Skeletal muscle tissue (tissue), 4 donors: ENCODE measurements around the gene SARNP. TPM values are rescaled to one million over a fixed set of nuclear protein-coding genes. Genes with fewer than 3 reads are reported as not detected.

ENCODE experiments used
- H3K27ac ChIP-seq: one replicate; pipeline ENCODE4 v1.7.0; 2013; ENCODE audit warnings: mild to moderate bottlenecking, low read depth, low read length, inconsistent platforms
- H3K27me3 ChIP-seq, 3 donors: one replicate each; pipeline ENCODE4 v1.7.0; 2013; ENCODE audit warnings: low read length in 3 of 3; ENCODE audit not compliant: control insufficient read depth in 3 of 3, insufficient read depth in 3 of 3
- H3K36me3 ChIP-seq, 3 donors: one replicate each; pipeline ENCODE4 v1.7.0; 2013; ENCODE audit warnings: low read length in 3 of 3; ENCODE audit not compliant: control insufficient read depth in 3 of 3, insufficient read depth in 3 of 3
- H3K4me1 ChIP-seq, 3 donors: one replicate each; pipeline ENCODE4 v1.7.0; 2013; ENCODE audit warnings: low read length in 3 of 3, mild to moderate bottlenecking in 3 of 3; ENCODE audit not compliant: control insufficient read depth in 3 of 3, insufficient read depth in 3 of 3
- H3K4me3 ChIP-seq, 3 donors: one replicate each; pipeline ENCODE4 v1.7.0; 2013; ENCODE audit warnings: low read length in 3 of 3
- H3K9ac ChIP-seq, 3 donors: one replicate each; pipeline ENCODE4 v1.7.0; 2013; ENCODE audit warnings: low read length in 3 of 3, mild to moderate bottlenecking in 3 of 3, moderate library complexity in 2 of 3, low read depth in 1 of 3
- H3K9me3 ChIP-seq, 3 donors: one replicate each; pipeline ENCODE4 v1.7.0; 2013; ENCODE audit warnings: low read length in 3 of 3; ENCODE audit not compliant: control insufficient read depth in 3 of 3
- total RNA-seq: library from RNA; depleted of rRNA; stranded (reverse); fragments of >200 nt; gene quantifications from one replicate; pipeline ENCODE4 v1.2.3, GENCODE V29; 2014
- donor health status: Osteomylitis.

Gene SARNP
- total RNA-seq, 1 donor from 2014 or later = 71.5 TPM

DNA sequence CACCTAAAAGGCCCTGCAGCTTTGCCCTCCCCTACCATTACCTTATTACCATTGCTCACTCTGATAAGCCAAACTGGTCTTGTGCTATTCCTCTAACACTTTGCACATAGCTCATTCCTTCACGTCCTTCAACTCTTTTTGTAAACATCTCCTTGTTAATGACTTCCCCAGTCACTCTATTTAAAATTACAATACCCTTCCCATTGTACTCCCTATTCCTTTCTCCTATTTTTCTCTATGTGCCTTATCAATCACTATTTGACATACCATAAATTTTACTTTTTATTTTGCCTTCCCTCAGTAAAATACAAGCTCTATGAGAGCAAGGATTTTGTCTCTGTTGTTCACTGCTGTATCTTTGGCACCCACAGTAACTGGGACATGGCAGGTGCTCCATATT, 5.4 kb downstream of the SARNP start:
- H3K4me1 ChIP-seq = peaks cover 13 to 18% (median 13%) of the 10 kb centered on the region in 3 donors
- no peaks in the 10 kb centered on the region for H3K9me3 ChIP-seq
- H3K4me3 ChIP-seq = no peak overlapping the region
- H3K27ac ChIP-seq = no peak overlapping the region
- H3K36me3 ChIP-seq = peaks cover 7 to 16% (median 15%) of the 10 kb centered on the region in 3 donors
- no peak overlapping the region for H3K9ac ChIP-seq
- H3K27me3 ChIP-seq = no peaks in the 10 kb centered on the region

GRCh38 chr12:55809274-55809673, 8.2 kb downstream of the SARNP start:
- H3K27ac ChIP-seq = no peak overlapping the region
- no peak overlapping the region for H3K9ac ChIP-seq
- H3K4me3 ChIP-seq = no peak overlapping the region
- peaks cover 7 to 20% (median 9%) of the 10 kb centered on the region in 3 donors for H3K36me3 ChIP-seq
- H3K9me3 ChIP-seq = no peaks in the 10 kb centered on the region
- peaks cover 0 to 5% (median 2%) of the 10 kb centered on the region in 3 donors for H3K4me1 ChIP-seq
- H3K27me3 ChIP-seq = no peaks in the 10 kb centered on the region

- Histone ChIP-seq H3K4me3 (no peak overlapping the region), H3K9ac (no peak overlapping the region), H3K4me1 (peaks cover 0 to 1% (median 0%) of the 10 kb centered on the region in 3 donors), H3K9me3 (no peaks in the 10 kb centered on the region), H3K27me3 (no peaks in the 10 kb centered on the region), H3K27ac (no peak overlapping the region), H3K36me3 (peaks cover 9 to 30% (median 15%) of the 10 kb centered on the region in 3 donors)
Observed at GRCh38 chr12:55806982-55807381, 10.5 kb downstream of the SARNP start.

- Histone ChIP-seq H3K9ac (no peak overlapping the region), H3K4me3 (no peak overlapping the region), H3K9me3 (no peaks in the 10 kb centered on the region), H3K27me3 (no peaks in the 10 kb centered on the region), H3K27ac (no peak overlapping the region), H3K4me1 (no peaks in the 10 kb centered on the region), H3K36me3 (peaks cover 21 to 57% (median 40%) of the 10 kb centered on the region in 3 donors)
Observed at GRCh38 chr12:55797550-55797949, 20.0 kb downstream of the SARNP start.

GRCh38 chr12:55797068-55797467, 20.5 kb downstream of the SARNP start:
- Histone ChIP-seq H3K4me3 (no peak overlapping the region), H3K27me3 (no peaks in the 10 kb centered on the region), H3K4me1 (no peaks in the 10 kb centered on the region), H3K27ac (no peak overlapping the region), H3K36me3 (peaks cover 21 to 57% (median 38%) of the 10 kb centered on the region in 3 donors), H3K9me3 (no peaks in the 10 kb centered on the region), H3K9ac (no peak overlapping the region)

DNA sequence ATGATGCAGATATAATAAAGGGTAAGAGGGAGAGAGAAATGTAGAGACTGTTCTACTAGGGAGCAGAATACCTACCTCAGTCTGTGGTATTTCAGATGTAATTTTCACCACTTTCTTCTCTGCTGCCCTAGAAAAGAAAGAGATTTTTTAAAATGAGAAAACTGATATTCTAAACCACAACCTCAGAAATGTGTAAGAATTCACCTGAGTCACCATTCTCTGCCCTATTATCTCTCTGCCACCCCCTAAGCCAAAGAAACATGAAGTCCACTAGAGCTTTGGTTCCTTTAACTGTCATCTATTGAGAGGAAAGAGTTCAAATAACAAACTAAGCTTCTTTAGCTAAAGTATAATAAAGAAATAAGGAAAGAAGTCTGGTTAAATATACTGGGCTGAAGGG, 21.6 kb downstream of the SARNP start:
- peaks cover 24 to 51% (median 34%) of the 10 kb centered on the region in 3 donors for H3K36me3 ChIP-seq
- H3K9ac ChIP-seq = no peak overlapping the region
- H3K9me3 ChIP-seq = no peaks in the 10 kb centered on the region
- no peak overlapping the region for H3K4me3 ChIP-seq
- no peaks in the 10 kb centered on the region for H3K4me1 ChIP-seq
- no peaks in the 10 kb centered on the region for H3K27me3 ChIP-seq
- no peak overlapping the region for H3K27ac ChIP-seq

DNA sequence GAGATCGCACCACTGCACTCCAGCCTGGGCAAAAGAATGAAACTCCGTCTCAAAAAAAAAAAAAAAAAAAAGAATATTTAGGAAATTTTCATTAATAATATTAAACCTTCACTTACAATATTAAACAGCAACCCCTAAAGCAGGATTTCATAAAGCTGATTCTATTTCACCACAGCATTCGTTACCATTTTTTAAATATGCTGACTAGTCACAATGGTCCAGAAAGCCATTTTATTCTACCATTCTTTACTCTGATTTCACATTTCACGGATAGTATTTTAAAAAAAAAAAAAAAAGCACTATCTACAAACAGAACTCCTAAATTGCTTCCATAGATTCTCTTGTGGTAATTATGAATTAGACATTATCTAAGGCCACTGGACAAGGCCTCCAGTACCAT, 27.6 kb downstream of the SARNP start:
- H3K36me3 ChIP-seq = peaks cover 37 to 51% (median 51%) of the 10 kb centered on the region in 3 donors

GRCh38 chr12:55789171-55789570, 28.4 kb downstream of the SARNP start:
- H3K4me1 ChIP-seq = no peaks in the 10 kb centered on the region
- no peaks in the 10 kb centered on the region for H3K9me3 ChIP-seq
- H3K9ac ChIP-seq = no peak overlapping the region
- no peak overlapping the region for H3K4me3 ChIP-seq
- H3K27me3 ChIP-seq = no peaks in the 10 kb centered on the region
- H3K36me3 ChIP-seq = peaks cover 31 to 51% (median 49%) of the 10 kb centered on the region in 3 donors
- H3K27ac ChIP-seq = no peak overlapping the region

More for the DNA sequence above, 27.6 kb downstream of the SARNP start:
- Histone ChIP-seq H3K4me1 (no peaks in the 10 kb centered on the region), H3K27ac (no peak overlapping the region), H3K9me3 (no peaks in the 10 kb centered on the region), H3K9ac (no peak overlapping the region), H3K4me3 (no peak overlapping the region), H3K27me3 (no peaks in the 10 kb centered on the region)

GRCh38 chr12:55788546-55788945, 29.0 kb downstream of the SARNP start:
- Histone ChIP-seq H3K4me1 (no peaks in the 10 kb centered on the region), H3K27me3 (no peaks in the 10 kb centered on the region), H3K27ac (no peak overlapping the region), H3K4me3 (no peak overlapping the region), H3K36me3 (peaks cover 28 to 51% (median 50%) of the 10 kb centered on the region in 3 donors), H3K9ac (no peak overlapping the region), H3K9me3 (no peaks in the 10 kb centered on the region)

DNA sequence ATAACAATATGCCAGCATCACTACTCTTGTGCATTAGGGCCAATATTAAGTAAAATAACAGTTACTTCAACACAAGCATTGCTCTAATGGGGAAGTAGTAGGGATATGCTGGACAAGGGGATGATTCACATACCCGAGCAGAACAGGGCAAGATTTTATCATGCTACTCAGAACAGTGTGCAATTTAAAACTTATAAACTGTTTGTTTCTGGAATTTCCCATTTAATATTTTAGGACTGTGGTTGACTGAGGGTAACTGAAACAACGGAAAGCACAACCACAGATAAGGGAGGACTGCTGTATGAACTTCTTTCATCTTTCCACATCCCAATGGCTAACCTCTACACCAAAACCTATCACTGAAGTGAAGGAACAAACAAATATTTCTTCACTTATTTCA, 36.8 kb downstream of the SARNP start:
- H3K27ac ChIP-seq = no peak overlapping the region
- H3K27me3 ChIP-seq = no peaks in the 10 kb centered on the region
- no peak overlapping the region for H3K4me3 ChIP-seq
- no peaks in the 10 kb centered on the region for H3K9me3 ChIP-seq
- no peak overlapping the region for H3K9ac ChIP-seq
- no peaks in the 10 kb centered on the region for H3K4me1 ChIP-seq
- H3K36me3 ChIP-seq = peaks cover 15 to 47% (median 40%) of the 10 kb centered on the region in 3 donors
